NCI-H187 treated with DMSO at 0.1 percent for 48 hours (cell line): Measurements from ENCODE around the gene RIOX2.
"Not testable (repeated sequence)": the region's sequence is repeated elsewhere in the genome, so short reads cannot be mapped to it uniquely, and the experiment has no call there.

Source experiments
- DNase-seq: peaks from one replicate; lab custom pipeline; 2025; lab: John Stamatoyannopoulos, UW

The RIOX2 gene

GRCh38 chr3:97971679-97972567 lies at the start of gene RIOX2:
Gene RIOX2, minus strand, starts transcription at chr3:97972431. Its CDS starts 4,838 bp downstream, at chr3:97967593.
- no peak for DNase-seq

- DNase-seq = no peak
Measured at GRCh38 chr3:98020412-98020811, 48.2 kb upstream of the RIOX2 start.

- DNase-seq = no peak
Measured at GRCh38 chr3:98018301-98018700, 46.1 kb upstream of the RIOX2 start.

GRCh38 chr3:98014268-98014585 lies 42.0 kb upstream of the RIOX2 start:
- no peak for DNase-seq

GRCh38 chr3:98013411-98014267 lies 41.4 kb upstream of the RIOX2 start:
- no peak for DNase-seq

GRCh38 chr3:98012979-98013378 lies 40.7 kb upstream of the RIOX2 start:
- no peak for DNase-seq

- DNase-seq = not testable (repeated sequence)
Measured at GRCh38 chr3:98010883-98011449, 38.7 kb upstream of the RIOX2 start.

- DNase-seq = no peak
Measured at GRCh38 chr3:98010194-98010882, 38.1 kb upstream of the RIOX2 start.

GRCh38 chr3:98008855-98009254 lies 36.6 kb upstream of the RIOX2 start:
- DNase-seq = no peak

GRCh38 chr3:98005438-98005837 lies 33.2 kb upstream of the RIOX2 start:
- no peak for DNase-seq

GRCh38 chr3:98004721-98005120 lies 32.5 kb upstream of the RIOX2 start:
- DNase-seq = no peak

- DNase-seq = no peak
Measured at GRCh38 chr3:98003306-98003969, 31.2 kb upstream of the RIOX2 start.

- no peak for DNase-seq
Measured at GRCh38 chr3:98002717-98003116, 30.5 kb upstream of the RIOX2 start.

- no peak for DNase-seq
Measured at GRCh38 chr3:97999994-98000393, 27.8 kb upstream of the RIOX2 start.

GRCh38 chr3:97999103-97999502 lies 26.9 kb upstream of the RIOX2 start:
- no peak for DNase-seq

GRCh38 chr3:97996988-97997387 lies 24.8 kb upstream of the RIOX2 start:
- no peak for DNase-seq

GRCh38 chr3:97994328-97994945 lies 22.2 kb upstream of the RIOX2 start:
- no peak for DNase-seq

- no peak for DNase-seq
Measured at GRCh38 chr3:97993526-97993925, 21.3 kb upstream of the RIOX2 start.

GRCh38 chr3:97992547-97993173 lies 20.4 kb upstream of the RIOX2 start:
- no peak for DNase-seq

GRCh38 chr3:97991293-97991682 lies 19.1 kb upstream of the RIOX2 start:
- DNase-seq = no peak
